Left lobe of liver (tissue), 2 donors: ENCODE data around the gene CHP1. TPM values are rescaled to one million over a fixed set of nuclear protein-coding genes. Genes with fewer than 3 reads are reported as not detected.
"Not testable (repeated sequence)": the region's sequence is repeated elsewhere in the genome, so short reads cannot be mapped to it uniquely, and the experiment has no call there.

Source experiments
- ATAC-seq: fragments of 200-7000 bp; cut with Tn5 transposase; one replicate; pipeline ENCODE4 v1.9.1; 2020; ENCODE audit warnings: mild to moderate bottlenecking, moderate library complexity
- DNase-seq: peaks from one replicate; pipeline ENCODE4 v3.0.0-alpha.2; 2020; ENCODE audit warnings: low spot score
- total RNA-seq: library from RNA; stranded (reverse); gene quantifications from one replicate; pipeline ENCODE4 v1.2.1, GENCODE V29; 2021
- donor health status: DM: no; HTN: no; CAD: no; lungs with moderate emphysema.
- donor health status: DM: no; HTN: yes; CAD: no.

CHP1 gene
- 176 TPM for total RNA-seq

- peak; percentile 94 for ATAC-seq
- peak; percentile 99 for DNase-seq
Measured at GRCh38 chr15:41230650-41231421, at the start of gene CHP1, which contains the start of gene EXD1. CHP1 (plus strand) TSS chr15:41231268; CDS start chr15:41231383, 115 bp downstream. EXD1 (minus strand) TSS chr15:41230757; CDS start chr15:41226575, 4,182 bp downstream.

GRCh38 chr15:41182266-41182665 is 48.8 kb upstream of the CHP1 start:
- DNase-seq (no peak), ATAC-seq (no peak)

GRCh38 chr15:41183581-41183980 is 47.5 kb upstream of the CHP1 start:
- ATAC-seq (no peak), DNase-seq (no peak)

GRCh38 chr15:41194444-41194843 is 36.6 kb upstream of the CHP1 start:
- ATAC-seq (no peak), DNase-seq (no peak)

GRCh38 chr15:41199470-41199869 is 31.6 kb upstream of the CHP1 start:
- DNase-seq (no peak), ATAC-seq (no peak)

- no peak for ATAC-seq
Measured at GRCh38 chr15:41203395-41203794, 27.7 kb upstream of the CHP1 start.

GRCh38 chr15:41205315-41205714 is 25.8 kb upstream of the CHP1 start:
- no peak for DNase-seq
- ATAC-seq, result no peak

More at GRCh38 chr15:41203395-41203794, 27.7 kb upstream of the CHP1 start:
- no peak for DNase-seq

GRCh38 chr15:41207687-41208448 is 23.2 kb upstream of the CHP1 start:
- DNase-seq, result no peak
- ATAC-seq, result no peak

- DNase-seq (no peak), ATAC-seq (no peak)
Measured at GRCh38 chr15:41215708-41216107, 15.4 kb upstream of the CHP1 start.

- ATAC-seq (no peak), DNase-seq (no peak)
Measured at GRCh38 chr15:41218851-41219250, 12.2 kb upstream of the CHP1 start.

- ATAC-seq, result no peak
- no peak for DNase-seq
Measured at GRCh38 chr15:41219381-41219780, 11.7 kb upstream of the CHP1 start.

- ATAC-seq (no peak), DNase-seq (no peak)
Measured at GRCh38 chr15:41230345-41230649, 771 bp upstream of the CHP1 start.

GRCh38 chr15:41231422-41232226 is 556 bp downstream of the CHP1 start:
- ATAC-seq (peak; percentile 46), DNase-seq (no peak)

- ATAC-seq (no peak), DNase-seq (no peak)
Measured at GRCh38 chr15:41233367-41233771, 2.3 kb downstream of the CHP1 start.

GRCh38 chr15:41235228-41235627 is 4.2 kb downstream of the CHP1 start:
- DNase-seq, ATAC-seq: not testable (repeated sequence)

- ATAC-seq, result no peak
- DNase-seq, result no peak
Measured at GRCh38 chr15:41235929-41236328, 4.9 kb downstream of the CHP1 start.

GRCh38 chr15:41238100-41238499 is 7.0 kb downstream of the CHP1 start:
- DNase-seq, result no peak
- ATAC-seq, result no peak

- DNase-seq, result no peak
- peak; percentile 89 for ATAC-seq
Measured at GRCh38 chr15:41241221-41241964, 10.3 kb downstream of the CHP1 start.

GRCh38 chr15:41250745-41251144 is 19.7 kb downstream of the CHP1 start:
- not testable (repeated sequence) for DNase-seq, ATAC-seq

GRCh38 chr15:41251411-41251810 is 20.3 kb downstream of the CHP1 start:
- ATAC-seq (no peak), DNase-seq (no peak)

GRCh38 chr15:41254560-41254959 is 23.5 kb downstream of the CHP1 start:
- DNase-seq (no peak), ATAC-seq (no peak)
